HEK293 (cell line): Measurements from ENCODE around the gene GEMIN7.
A peak's percentile ranks its signal among the peaks of the same experiment; 100 is the strongest.

ENCODE experiments used
- BCL11B ChIP-seq: fragments of 450-650 bp; formaldehyde crosslinking; IDR thresholded peaks from 2 replicates; pipeline ENCODE4 v1.5.1; 2016; ENCODE audit warnings: low read depth, missing biosample characterization, missing genetic modification characterization
- CTCF ChIP-seq: fragments of 450-650 bp; formaldehyde crosslinking; IDR thresholded peaks from 2 replicates; pipeline ENCODE4 v1.5.1; 2016; ENCODE audit warnings: missing biosample characterization, missing genetic modification characterization
- GLIS1 ChIP-seq: fragments of 450-650 bp; formaldehyde crosslinking; IDR thresholded peaks from 2 replicates; pipeline ENCODE4 v1.5.1; 2016; ENCODE audit warnings: missing biosample characterization, missing genetic modification characterization
- HOXD13 ChIP-seq: sonication (generic); formaldehyde crosslinking; IDR thresholded peaks from 2 replicates; pipeline ENCODE4 v1.8.0; 2022; ENCODE audit warnings: missing genetic modification reagents, borderline replicate concordance
- KLF1 ChIP-seq: fragments of 450-650 bp; formaldehyde crosslinking; IDR thresholded peaks from 2 replicates; pipeline ENCODE4 v1.5.1; 2016; ENCODE audit warnings: missing biosample characterization, missing genetic modification characterization
- KLF8 ChIP-seq: fragments of 450-650 bp; formaldehyde crosslinking; IDR thresholded peaks from 2 replicates; pipeline ENCODE4 v1.5.1; 2016; ENCODE audit warnings: missing biosample characterization, missing genetic modification characterization
- OVOL3 ChIP-seq: fragments of 450-650 bp; formaldehyde crosslinking; IDR thresholded peaks from 2 replicates; pipeline ENCODE4 v1.5.1; 2016; ENCODE audit warnings: missing biosample characterization, missing genetic modification characterization
- PATZ1 ChIP-seq: fragments of 450-650 bp; formaldehyde crosslinking; IDR thresholded peaks from 2 replicates; pipeline ENCODE4 v1.5.1; 2016; ENCODE audit warnings: missing biosample characterization, missing genetic modification characterization
- SCRT1 ChIP-seq: fragments of 450-650 bp; formaldehyde crosslinking; IDR thresholded peaks from 2 replicates; pipeline ENCODE4 v1.5.1; 2016; ENCODE audit warnings: missing biosample characterization, missing genetic modification characterization, borderline replicate concordance
- SP2 ChIP-seq: fragments of 450-650 bp; formaldehyde crosslinking; IDR thresholded peaks from 2 replicates; pipeline ENCODE4 v1.5.1; 2016; ENCODE audit warnings: missing biosample characterization, missing genetic modification characterization
- WT1 ChIP-seq: fragments of 450-650 bp; formaldehyde crosslinking; IDR thresholded peaks from 2 replicates; pipeline ENCODE4 v1.5.1; 2016; ENCODE audit warnings: missing biosample characterization, missing genetic modification characterization
- ZBTB8A ChIP-seq: fragments of 450-650 bp; formaldehyde crosslinking; IDR thresholded peaks from 2 replicates; pipeline ENCODE4 v1.5.1; 2016; ENCODE audit warnings: missing biosample characterization, missing genetic modification characterization
- ZFP41 ChIP-seq: fragments of 450-650 bp; formaldehyde crosslinking; IDR thresholded peaks from 2 replicates; pipeline ENCODE4 v1.5.1; 2016; ENCODE audit warnings: missing biosample characterization, missing genetic modification characterization, borderline replicate concordance
- ZNF140 ChIP-seq: fragments of 450-650 bp; formaldehyde crosslinking; IDR thresholded peaks from 2 replicates; pipeline ENCODE4 v1.5.1; 2016; ENCODE audit warnings: missing biosample characterization, missing genetic modification characterization
- ZNF146 ChIP-seq: fragments of 450-650 bp; formaldehyde crosslinking; IDR thresholded peaks from 2 replicates; pipeline ENCODE4 v1.5.1; 2016; ENCODE audit warnings: missing biosample characterization, missing genetic modification characterization
- ZNF174 ChIP-seq: fragments of 450-650 bp; formaldehyde crosslinking; IDR thresholded peaks from 2 replicates; pipeline ENCODE4 v1.5.0; 2017; ENCODE audit warnings: missing biosample characterization, mild to moderate bottlenecking, missing genetic modification characterization
- ZNF214 ChIP-seq: fragments of 450-650 bp; formaldehyde crosslinking; IDR thresholded peaks from 2 replicates; pipeline ENCODE4 v1.5.1; 2017; ENCODE audit warnings: missing biosample characterization, mild to moderate bottlenecking, missing genetic modification characterization, borderline replicate concordance
- ZNF311 ChIP-seq: fragments of 450-650 bp; formaldehyde crosslinking; IDR thresholded peaks from 2 replicates; pipeline ENCODE4 v1.5.1; 2017; ENCODE audit warnings: missing biosample characterization, missing genetic modification characterization, borderline replicate concordance
- ZNF394 ChIP-seq: fragments of 450-650 bp; formaldehyde crosslinking; IDR thresholded peaks from 2 replicates; pipeline ENCODE4 v1.5.1; 2016; ENCODE audit warnings: missing biosample characterization, missing genetic modification characterization, mild to moderate bottlenecking, moderate library complexity, borderline replicate concordance
- ZNF514 ChIP-seq: fragments of 450-650 bp; formaldehyde crosslinking; IDR thresholded peaks from 2 replicates; pipeline ENCODE4 v1.5.1; 2016; ENCODE audit warnings: missing biosample characterization, missing genetic modification characterization
- ZNF585B ChIP-seq: fragments of 450-650 bp; formaldehyde crosslinking; IDR thresholded peaks from 2 replicates; pipeline ENCODE4 v1.5.1; 2016; ENCODE audit warnings: missing biosample characterization, missing genetic modification characterization
- ZNF596 ChIP-seq: fragments of 450-650 bp; IDR thresholded peaks from 2 replicates; pipeline ENCODE4 v1.5.0; 2018; ENCODE audit warnings: missing biosample characterization, mild to moderate bottlenecking, missing genetic modification characterization, moderate library complexity
- ZNF610 ChIP-seq: fragments of 450-650 bp; formaldehyde crosslinking; IDR thresholded peaks from 2 replicates; pipeline ENCODE4 v1.5.1; 2016; ENCODE audit warnings: missing biosample characterization, missing genetic modification characterization, borderline replicate concordance
- ZNF664 ChIP-seq: fragments of 450-650 bp; formaldehyde crosslinking; IDR thresholded peaks from 2 replicates; pipeline ENCODE4 v1.5.1; 2016; ENCODE audit warnings: missing biosample characterization, missing genetic modification characterization
- ZNF670 ChIP-seq: fragments of 450-650 bp; formaldehyde crosslinking; IDR thresholded peaks from 2 replicates; pipeline ENCODE4 v1.5.1; 2016; ENCODE audit warnings: missing biosample characterization, missing genetic modification characterization, low read depth
- ZNF701 ChIP-seq: fragments of 450-650 bp; formaldehyde crosslinking; IDR thresholded peaks from 2 replicates; pipeline ENCODE4 v1.5.1; 2016; ENCODE audit warnings: missing biosample characterization, missing genetic modification characterization
- TF ChIP-seq, protein P1 (sequence below): fragments of 450-650 bp; formaldehyde crosslinking; IDR thresholded peaks from 2 replicates; pipeline ENCODE4 v1.5.1; 2016; ENCODE audit warnings: missing biosample characterization, missing genetic modification characterization
- TF ChIP-seq, protein P2 (sequence below): fragments of 450-650 bp; formaldehyde crosslinking; IDR thresholded peaks from 2 replicates; pipeline ENCODE4 v1.5.1; 2016; ENCODE audit warnings: missing biosample characterization, missing genetic modification characterization
- TF ChIP-seq, protein P3 (sequence below): fragments of 450-650 bp; formaldehyde crosslinking; IDR thresholded peaks from 2 replicates; pipeline ENCODE4 v1.5.1; 2016; ENCODE audit warnings: missing biosample characterization, missing genetic modification characterization
- TF ChIP-seq, protein P4 (sequence below): fragments of 450-650 bp; formaldehyde crosslinking; optimal IDR thresholded peaks from 2 replicates; pipeline ENCODE3; 2016; ENCODE audit warnings: missing biosample characterization, mild to moderate bottlenecking, missing genetic modification characterization
- TF ChIP-seq, protein P5 (sequence below): fragments of 450-650 bp; formaldehyde crosslinking; IDR thresholded peaks from 2 replicates; pipeline ENCODE4 v1.5.1; 2016; ENCODE audit warnings: missing biosample characterization, missing genetic modification characterization

The GEMIN7 gene

DNA sequence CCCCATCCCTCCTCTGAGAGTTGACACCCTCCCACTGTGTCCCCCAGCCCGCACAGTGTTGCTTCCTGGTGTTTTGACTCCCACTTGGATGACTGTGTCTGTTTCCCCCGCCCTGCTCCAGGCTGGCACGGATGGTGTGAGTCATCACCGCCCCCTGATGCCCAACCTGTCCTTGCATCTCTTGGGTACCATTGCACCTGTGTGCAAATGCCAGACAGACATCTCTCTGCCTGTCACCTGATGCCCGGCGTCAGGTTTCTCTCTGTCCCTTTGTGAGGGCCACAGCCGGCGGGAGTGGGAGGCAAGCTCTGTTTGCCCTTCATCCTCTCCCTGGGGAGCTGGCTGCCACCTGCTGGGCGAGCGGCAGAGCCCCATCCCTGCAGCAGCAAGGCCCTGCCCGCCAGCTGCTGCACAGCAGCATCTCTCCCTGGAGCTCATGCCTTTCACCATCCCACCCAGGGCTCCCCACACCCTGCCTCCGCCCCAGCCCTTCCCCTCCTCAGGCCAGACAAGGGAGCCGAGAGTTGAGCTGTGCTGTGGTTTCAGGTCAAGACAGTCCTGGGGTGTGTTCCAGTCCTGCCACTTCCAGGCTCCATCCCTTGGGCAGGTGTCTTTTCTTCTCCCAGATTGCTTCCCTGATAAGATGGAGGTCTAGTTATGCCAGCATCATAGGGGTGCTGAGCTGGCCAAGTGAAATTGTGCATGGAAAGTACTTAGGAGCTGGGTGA, 52.0 kb downstream of the GEMIN7 start (continued):
- TF ChIP-seq KLF8 (tag by site-specific recombination) (0 out of 2 replicates have a peak, but pooled peaks have one; percentile 13), ZNF610 (tag by site-specific recombination) (no peak; the same call in 1 of the 2 replicates), ZNF394 (tag by site-specific recombination) (no peak), PATZ1 (tag by site-specific recombination) (peak; percentile 26; the same call in 1 of the 2 replicates), ZNF311 (no peak), ZNF174 (no peak), ZNF514 (tag by site-specific recombination) (no peak), CTCF (tag by site-specific recombination) (peak; percentile 75), ZNF146 (tag by site-specific recombination) (no peak), ZFP41 (tag by site-specific recombination) (no peak), ZBTB8A (tag by site-specific recombination) (0 out of 2 replicates have a peak, but pooled peaks have one; percentile 35), ZNF701 (tag by site-specific recombination) (no peak), WT1 (tag by site-specific recombination) (peak; percentile 66), ZNF670 (no peak), ZNF140 (no peak), KLF1 (tag by site-specific recombination) (peak; percentile 95), ZNF664 (tag by site-specific recombination) (no peak), BCL11B (tag by site-specific recombination) (no peak), ZNF214 (tag by site-specific recombination) (no peak), OVOL3 (tag by site-specific recombination) (no peak), ZNF596 (tag by site-specific recombination) (no peak), ZNF585B (tag by site-specific recombination) (no peak), GLIS1 (peak; percentile 82), HOXD13 (no peak), SP2 (tag by site-specific recombination) (0 out of 2 replicates have a peak, but pooled peaks have one; percentile 8), SCRT1 (tag by site-specific recombination) (no peak)
- TF ChIP-seq, protein P1, sequence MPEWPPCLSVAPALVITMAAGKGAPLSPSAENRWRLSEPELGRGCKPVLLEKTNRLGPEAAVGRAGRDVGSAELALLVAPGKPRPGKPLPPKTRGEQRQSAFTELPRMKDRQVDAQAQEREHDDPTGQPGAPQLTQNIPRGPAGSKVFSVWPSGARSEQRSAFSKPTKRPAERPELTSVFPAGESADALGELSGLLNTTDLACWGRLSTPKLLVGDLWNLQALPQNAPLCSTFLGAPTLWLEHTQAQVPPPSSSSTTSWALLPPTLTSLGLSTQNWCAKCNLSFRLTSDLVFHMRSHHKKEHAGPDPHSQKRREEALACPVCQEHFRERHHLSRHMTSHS (tag by site-specific recombination), result no peak
- TF ChIP-seq, protein P2, sequence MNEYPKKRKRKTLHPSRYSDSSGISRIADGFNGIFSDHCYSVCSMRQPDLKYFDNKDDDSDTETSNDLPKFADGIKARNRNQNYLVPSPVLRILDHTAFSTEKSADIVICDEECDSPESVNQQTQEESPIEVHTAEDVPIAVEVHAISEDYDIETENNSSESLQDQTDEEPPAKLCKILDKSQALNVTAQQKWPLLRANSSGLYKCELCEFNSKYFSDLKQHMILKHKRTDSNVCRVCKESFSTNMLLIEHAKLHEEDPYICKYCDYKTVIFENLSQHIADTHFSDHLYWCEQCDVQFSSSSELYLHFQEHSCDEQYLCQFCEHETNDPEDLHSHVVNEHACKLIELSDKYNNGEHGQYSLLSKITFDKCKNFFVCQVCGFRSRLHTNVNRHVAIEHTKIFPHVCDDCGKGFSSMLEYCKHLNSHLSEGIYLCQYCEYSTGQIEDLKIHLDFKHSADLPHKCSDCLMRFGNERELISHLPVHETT (tag by site-specific recombination), result no peak
- TF ChIP-seq, protein P3, sequence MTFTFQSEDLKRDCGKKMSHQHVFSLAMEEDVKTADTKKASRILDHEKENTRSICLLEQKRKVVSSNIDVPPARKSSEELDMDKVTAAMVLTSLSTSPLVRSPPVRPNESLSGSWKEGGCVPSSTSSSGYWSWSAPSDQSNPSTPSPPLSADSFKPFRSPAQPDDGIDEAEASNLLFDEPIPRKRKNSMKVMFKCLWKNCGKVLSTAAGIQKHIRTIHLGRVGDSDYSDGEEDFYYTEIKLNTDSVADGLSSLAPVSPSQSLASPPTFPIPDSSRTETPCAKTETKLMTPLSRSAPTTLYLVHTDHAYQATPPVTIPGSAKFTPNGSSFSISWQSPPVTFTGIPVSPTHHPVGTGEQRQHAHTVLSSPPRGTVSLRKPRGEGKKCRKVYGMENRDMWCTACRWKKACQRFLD (tag by site-specific recombination), result no peak
- TF ChIP-seq, protein P4, sequence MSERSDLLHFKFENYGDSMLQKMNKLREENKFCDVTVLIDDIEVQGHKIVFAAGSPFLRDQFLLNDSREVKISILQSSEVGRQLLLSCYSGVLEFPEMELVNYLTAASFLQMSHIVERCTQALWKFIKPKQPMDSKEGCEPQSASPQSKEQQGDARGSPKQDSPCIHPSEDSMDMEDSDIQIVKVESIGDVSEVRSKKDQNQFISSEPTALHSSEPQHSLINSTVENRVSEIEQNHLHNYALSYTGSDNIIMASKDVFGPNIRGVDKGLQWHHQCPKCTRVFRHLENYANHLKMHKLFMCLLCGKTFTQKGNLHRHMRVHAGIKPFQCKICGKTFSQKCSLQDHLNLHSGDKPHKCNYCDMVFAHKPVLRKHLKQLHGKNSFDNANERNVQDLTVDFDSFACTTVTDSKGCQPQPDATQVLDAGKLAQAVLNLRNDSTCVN (tag by site-specific recombination), result no peak
- TF ChIP-seq, protein P5, sequence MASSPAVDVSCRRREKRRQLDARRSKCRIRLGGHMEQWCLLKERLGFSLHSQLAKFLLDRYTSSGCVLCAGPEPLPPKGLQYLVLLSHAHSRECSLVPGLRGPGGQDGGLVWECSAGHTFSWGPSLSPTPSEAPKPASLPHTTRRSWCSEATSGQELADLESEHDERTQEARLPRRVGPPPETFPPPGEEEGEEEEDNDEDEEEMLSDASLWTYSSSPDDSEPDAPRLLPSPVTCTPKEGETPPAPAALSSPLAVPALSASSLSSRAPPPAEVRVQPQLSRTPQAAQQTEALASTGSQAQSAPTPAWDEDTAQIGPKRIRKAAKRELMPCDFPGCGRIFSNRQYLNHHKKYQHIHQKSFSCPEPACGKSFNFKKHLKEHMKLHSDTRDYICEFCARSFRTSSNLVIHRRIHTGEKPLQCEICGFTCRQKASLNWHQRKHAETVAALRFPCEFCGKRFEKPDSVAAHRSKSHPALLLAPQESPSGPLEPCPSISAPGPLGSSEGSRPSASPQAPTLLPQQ, result no peak
